Left lung (tissue), 10 donors: Measurements from ENCODE around the gene HOXA10. TPM values are rescaled to one million over a fixed set of nuclear protein-coding genes. Genes with fewer than 3 reads are reported as not detected.

ENCODE experiments used
- ATAC-seq: fragments of 200-7000 bp; cut with Tn5 transposase; one replicate; pipeline ENCODE4 v1.9.1; 2020; ENCODE audit warnings: moderate library complexity
- DNase-seq, 4 donors: peaks; one replicate each; pipeline ENCODE4 v3.0.0-alpha.2; 2013 to 2020
- H3K27ac ChIP-seq, 2 donors: fragments of 200-600 bp; sonication (generic) in 1 of 2; one replicate each; pipeline versions ENCODE4 v1.5.0 to v1.8.0; 2020 to 2021
- H3K27me3 ChIP-seq, 2 donors: fragments of 200-600 bp; sonication (generic) in 1 of 2; one replicate each; pipeline versions ENCODE4 v1.5.0 to v1.8.0; 2020 to 2021
- H3K36me3 ChIP-seq, 2 donors: fragments of 200-600 bp; sonication (generic) in 1 of 2; one replicate each; pipeline versions ENCODE4 v1.5.0 to v1.8.0; 2020 to 2021
- H3K4me1 ChIP-seq, 2 donors: fragments of 200-600 bp; one replicate each; pipeline ENCODE4 v1.8.0; 2021
- H3K4me3 ChIP-seq, 2 donors: fragments of 200-600 bp; sonication (generic) in 1 of 2; one replicate each; pipeline versions ENCODE4 v1.5.0 to v1.8.0; 2020 to 2021; ENCODE audit warnings: mild to moderate bottlenecking in 1 of 2
- H3K9me3 ChIP-seq, 2 donors: fragments of 200-600 bp; sonication (generic) in 1 of 2; one replicate each; pipeline versions ENCODE4 v1.5.0 to v1.8.0; 2020 to 2021
- CTCF ChIP-seq, 2 donors: fragments of 200-600 bp; sonication (generic) in 1 of 2; IDR thresholded peaks; one replicate each; pipeline versions ENCODE4 v1.5.0 to v1.8.0; 2021; ENCODE audit warnings: antibody characterized with exemption in 2 of 2
- intact Hi-C, 2 donors: fragments of 100-400 bp; cut with DNase I; formaldehyde crosslinking; loops; one replicate each; pipeline versions ENCODE4 v1.11.2 to v1.14.2; 2022
- polyA plus RNA-seq, 6 donors: library from polyadenylated mRNA; unstranded; fragments of 120-200 nt; gene quantifications; one replicate each; pipeline ENCODE4 v1.2.1, GENCODE V29; 2013; ENCODE audit not compliant: insufficient read length in 6 of 6
- total RNA-seq, 2 donors: library from RNA; stranded (reverse); fragmentation: NEBNext Ultra II Directional; extraction: Animal tissue kit (Norgen Biotek cat#: 25700); gene quantifications; one replicate each; pipeline ENCODE4 v1.2.1, GENCODE V29; 2021
- donor health status: DM: no; HTN: yes; CAD: no.
- donor health status: DM: no; HTN: no; CAD: no.

HOXA10 gene
- total and polyA plus RNA-seq, 8 donors = 0.34 to 1.3 (median 0.41) TPM; not detected in 1

GRCh38 chr7:27137640-27138315 lies 36.3 kb downstream of the HOXA10 start:
- Histone ChIP-seq H3K4me3 (no peak overlapping the region), H3K27ac (peak overlapping the region; percentile 86 to 92), H3K27me3 (peaks cover 13 to 99% of the 10 kb centered on the region in 2 donors), H3K4me1 (peaks cover 17 to 43% of the 10 kb centered on the region in 2 donors), H3K36me3 (no peaks in the 10 kb centered on the region), H3K9me3 (no peaks in the 10 kb centered on the region)
- TF ChIP-seq CTCF (IDR thresholded peaks at IDR 0.05) = no peak
- ATAC-seq (no peak), DNase-seq (peak in 2 of 4 donors; percentile 40 to 45)
- intact Hi-C loops = no loop called here

GRCh38 chr7:27134392-27134791 lies 39.7 kb downstream of the HOXA10 start:
- peak in 2 of 4 donors; percentile 74 to 83 for DNase-seq
- no peaks in the 10 kb centered on the region for H3K9me3 ChIP-seq
- intact Hi-C loops = no loop called here
- peak overlapping the region; percentile 16 to 42 for H3K27ac ChIP-seq
- no peak for ATAC-seq
- peaks cover 9 to 99% of the 10 kb centered on the region in 2 donors for H3K27me3 ChIP-seq
- no peak overlapping the region for H3K4me3 ChIP-seq
- H3K36me3 ChIP-seq = no peaks in the 10 kb centered on the region
- TF ChIP-seq CTCF (IDR thresholded peaks at IDR 0.05) = no peak
- peaks cover 17 to 52% of the 10 kb centered on the region in 2 donors for H3K4me1 ChIP-seq

GRCh38 chr7:27133409-27134231 lies 40.5 kb downstream of the HOXA10 start:
- ATAC-seq (no peak), DNase-seq (no peak)
- Histone ChIP-seq H3K27me3 (peaks cover 6 to 99% of the 10 kb centered on the region in 2 donors), H3K9me3 (no peaks in the 10 kb centered on the region), H3K4me3 (no peak overlapping the region), H3K36me3 (no peaks in the 10 kb centered on the region), H3K4me1 (peaks cover 17 to 52% of the 10 kb centered on the region in 2 donors), H3K27ac (peak overlapping the region; percentile 16 to 42)
- TF ChIP-seq CTCF (IDR thresholded peaks at IDR 0.05) = no peak
- intact Hi-C loops = no loop called here

GRCh38 chr7:27132978-27133377 lies 41.1 kb downstream of the HOXA10 start:
- no peak overlapping the region for H3K4me3 ChIP-seq
- ATAC-seq = no peak
- TF ChIP-seq CTCF (IDR thresholded peaks at IDR 0.05) = no peak
- peak overlapping the region in 1 of 2 donors; percentile 16 for H3K27ac ChIP-seq
- peaks cover 6 to 98% of the 10 kb centered on the region in 2 donors for H3K27me3 ChIP-seq
- DNase-seq = no peak
- peaks cover 18 to 52% of the 10 kb centered on the region in 2 donors for H3K4me1 ChIP-seq
- H3K9me3 ChIP-seq = no peaks in the 10 kb centered on the region
- intact Hi-C loops = no loop called here
- no peaks in the 10 kb centered on the region for H3K36me3 ChIP-seq

GRCh38 chr7:27132214-27132613 lies 41.9 kb downstream of the HOXA10 start:
- Histone ChIP-seq H3K36me3 (no peaks in the 10 kb centered on the region), H3K4me1 (peaks cover 22 to 48% of the 10 kb centered on the region in 2 donors), H3K27me3 (peaks cover 6 to 98% of the 10 kb centered on the region in 2 donors), H3K9me3 (no peaks in the 10 kb centered on the region), H3K27ac (no peak overlapping the region), H3K4me3 (no peak overlapping the region)
- ATAC-seq (no peak), DNase-seq (no peak)
- no peak for TF ChIP-seq CTCF (IDR thresholded peaks at IDR 0.05)
- intact Hi-C loops = no loop called here
